Measurements from ENCODE around the gene ASL.

- TF ChIP-seq EP300 (IDR thresholded peaks at IDR 0.05) (no peak), POLR2A (IDR thresholded peaks at IDR 0.05) (no peak)
Measured at GRCh38 chr7:66095010-66095409, 19.4 kb downstream of the ASL start.

Data from sigmoid colon (tissue), 4 donors.